Cardiac septum (tissue), 1 donor: ENCODE results near the gene BRSK2. TPM values are rescaled to one million over a fixed set of nuclear protein-coding genes. Genes with fewer than 3 reads are reported as not detected.

ENCODE experiments used
- DNase-seq: peaks from one replicate; pipeline ENCODE4 v3.0.0-alpha.2; 2020; ENCODE audit warnings: low spot score
- intact Hi-C: fragments of 100-400 bp; cut with DNase I; formaldehyde crosslinking; loops from one replicate; pipeline ENCODE4 v1.14.0; 2022
- total RNA-seq: library from RNA; stranded (reverse); fragmentation: NEBNext Ultra II Directional; extraction: Animal tissue kit (Norgen Biotek cat#: 25700); gene quantifications from one replicate; pipeline ENCODE4 v1.2.1, GENCODE V29; 2021
- donor health status: DM: no; HTN: no; CAD: no.

Gene BRSK2
- total RNA-seq, 1 donor from 2014 or later = 0.16 TPM

DNA sequence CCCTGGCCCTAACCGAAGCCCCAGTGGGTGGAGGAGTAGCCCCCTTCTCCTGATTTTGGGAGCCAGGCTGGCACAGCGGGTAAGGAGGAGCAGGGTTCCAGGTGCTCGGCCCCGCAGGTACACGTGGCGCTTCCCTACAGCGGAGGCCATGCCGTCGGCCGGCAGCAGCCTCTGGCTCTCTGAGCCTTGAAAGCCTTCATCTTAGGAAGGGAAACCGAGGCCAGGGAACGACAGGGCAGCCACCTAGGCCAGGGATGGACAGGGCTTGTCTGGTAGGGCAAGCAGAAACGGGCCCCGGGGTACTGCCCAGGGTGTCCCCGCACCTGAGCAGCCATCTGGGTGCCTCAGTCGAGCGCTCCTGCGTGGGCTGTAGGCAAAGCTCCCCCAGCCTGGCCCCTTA, 68.1 kb downstream of the BRSK2 start:
- DNase-seq = no peak
- intact Hi-C loops = loop anchor here (5.0 kb wide), 1 partner anchor 59 kb away; no protein-coding TSS in a partner anchor

GRCh38 chr11:1458340-1459218, 68.8 kb downstream of the BRSK2 start:
- intact Hi-C loops = loop anchor here (5.0 kb wide), 1 partner anchor 59 kb away; no protein-coding TSS in a partner anchor
- no peak for DNase-seq

GRCh38 chr11:1459219-1459575, 69.5 kb downstream of the BRSK2 start:
- DNase-seq = no peak
- intact Hi-C loops = loop anchor here (5.0 kb wide), 1 partner anchor 58 kb away; no protein-coding TSS in a partner anchor

DNA sequence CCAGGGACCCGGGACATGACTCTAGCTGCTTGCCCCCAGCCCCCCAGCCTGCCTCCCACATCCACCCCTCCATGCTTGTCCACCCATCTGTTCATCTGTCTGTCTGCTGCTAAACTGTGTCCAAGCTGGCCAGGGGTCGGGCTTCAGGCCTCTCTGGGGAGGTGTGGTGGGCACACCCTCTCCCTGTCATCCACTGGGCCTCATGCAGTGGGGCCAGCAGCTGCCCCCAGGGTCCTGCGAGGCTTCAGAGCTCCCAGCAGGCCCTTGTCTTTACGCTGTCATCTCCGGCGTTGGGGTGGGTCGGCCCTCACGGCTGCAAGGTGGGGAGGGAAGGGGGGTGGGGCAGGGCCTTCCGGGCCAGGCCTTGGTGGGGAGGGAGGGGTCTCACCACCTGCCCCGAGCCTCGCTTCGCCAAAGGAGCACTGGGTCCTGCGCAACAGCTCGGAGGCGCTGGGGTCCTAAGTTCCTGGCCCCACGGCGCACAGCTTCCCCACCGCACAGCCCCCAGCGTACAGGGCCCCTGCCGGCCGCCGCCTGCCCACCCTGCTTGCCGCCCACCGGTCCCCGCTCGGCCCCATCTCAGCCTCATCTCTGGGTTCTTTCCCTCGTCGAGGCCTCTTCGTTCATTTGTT, 70.1 kb downstream of the BRSK2 start:
- DNase-seq = no peak
- intact Hi-C loops = loop anchor here (5.0 kb wide), 1 partner anchor 57 kb away; no protein-coding TSS in a partner anchor

GRCh38 chr11:1460396-1460985, 70.8 kb downstream of the BRSK2 start:
- intact Hi-C loops = no loop called here
- DNase-seq = no peak

DNA sequence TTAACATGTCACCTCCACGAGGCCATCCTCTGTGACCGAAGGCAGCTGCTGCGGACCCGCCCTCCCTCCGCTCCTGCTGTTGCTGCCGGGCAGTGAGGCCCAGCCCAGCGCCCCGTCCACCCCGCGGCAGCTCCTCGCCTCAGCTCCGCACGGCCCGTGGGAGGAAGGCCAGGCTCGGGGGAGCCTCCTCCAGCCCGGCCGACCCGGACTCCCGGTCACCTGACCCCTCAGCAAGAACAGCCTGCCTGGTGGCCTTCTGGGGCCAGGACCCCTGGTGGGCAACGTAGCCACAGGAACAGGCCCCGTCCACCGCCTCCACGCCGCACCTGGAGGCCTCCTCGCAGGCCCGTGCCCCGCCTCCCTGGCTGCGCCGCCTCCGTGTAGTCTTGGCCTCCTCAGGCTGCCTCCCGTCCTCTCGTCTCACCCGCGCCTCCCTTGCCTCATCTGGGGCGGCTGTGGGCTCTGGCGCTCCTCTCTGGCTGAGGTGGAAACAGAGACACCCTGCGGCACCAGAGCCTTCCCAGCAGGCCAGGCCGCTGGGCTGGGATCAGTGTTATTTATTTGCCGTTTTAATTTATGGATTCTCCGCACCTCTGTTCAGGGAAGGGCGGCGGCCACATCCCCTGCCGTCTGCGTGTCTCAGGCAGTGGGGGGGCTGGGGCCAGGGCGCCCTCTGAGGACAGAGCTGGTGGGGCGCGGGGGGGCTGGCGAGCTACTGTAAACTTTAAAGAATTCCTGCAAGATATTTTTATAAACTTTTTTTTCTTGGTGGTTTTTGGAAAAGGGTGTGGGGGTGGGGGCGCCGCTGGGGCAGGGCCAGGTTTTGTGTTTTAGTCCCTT, 71.5 kb downstream of the BRSK2 start:
- DNase-seq = no peak
- intact Hi-C loops = no loop called here

DNA sequence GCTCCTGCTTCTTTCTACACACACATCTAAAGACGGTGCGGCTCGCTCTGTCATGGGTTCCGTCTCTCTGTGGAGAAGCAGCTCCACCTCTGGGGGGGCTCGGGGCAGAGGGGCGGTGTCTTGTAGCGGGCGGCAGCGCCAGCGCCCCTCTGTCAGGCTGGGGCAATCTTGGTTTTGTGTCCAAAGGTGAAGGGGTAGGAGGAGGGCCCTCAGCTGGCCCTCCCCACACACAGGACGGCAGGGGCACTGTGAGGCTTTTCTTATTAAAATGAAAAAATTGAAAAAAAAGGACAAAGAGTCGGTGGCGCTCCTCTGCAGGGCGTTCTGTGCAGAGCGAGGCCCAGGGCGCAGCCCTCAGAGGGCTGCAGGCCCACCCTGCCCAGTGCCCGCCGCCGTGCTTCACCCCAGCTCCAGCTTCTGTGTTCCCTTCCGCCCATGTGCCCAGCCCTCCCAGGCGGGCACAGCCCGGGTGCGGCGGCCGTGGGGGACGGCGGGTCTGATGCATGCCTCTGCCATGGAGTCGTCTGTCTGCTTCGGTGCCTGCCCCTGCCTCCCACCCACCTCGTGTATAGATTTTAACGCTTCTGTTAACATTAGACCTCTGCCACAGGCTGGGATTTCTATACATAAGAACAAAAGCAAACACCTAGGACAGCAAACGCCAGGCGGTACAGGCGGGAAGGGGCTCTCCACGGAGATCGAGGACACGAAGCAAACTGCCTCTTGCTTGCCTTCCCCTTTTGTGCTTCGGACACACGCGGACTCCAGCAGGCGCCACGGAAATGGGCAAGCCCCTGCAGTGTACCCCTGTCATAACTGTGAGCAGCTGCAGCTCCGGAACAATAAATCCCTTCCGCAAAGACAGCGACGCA, 72.3 kb downstream of the BRSK2 start:
- intact Hi-C loops = no loop called here

DNA sequence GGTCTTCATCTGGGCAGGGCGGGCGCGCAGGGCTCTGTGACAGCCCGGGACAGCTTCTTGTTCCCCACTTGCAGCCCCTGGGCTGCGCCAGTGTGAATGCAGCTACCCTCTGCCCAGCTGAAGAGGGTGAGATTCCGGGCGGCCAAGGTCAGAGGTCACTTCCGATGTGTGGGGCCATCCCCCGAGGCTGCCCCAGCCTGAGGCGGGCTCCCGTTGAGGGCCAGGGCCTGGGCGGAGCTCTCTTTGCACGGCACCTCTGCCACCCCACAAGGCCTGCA, 72.9 kb downstream of the BRSK2 start:
- intact Hi-C loops = no loop called here
- no peak for DNase-seq

More for the DNA sequence above, 72.3 kb downstream of the BRSK2 start:
- DNase-seq = no peak

DNA sequence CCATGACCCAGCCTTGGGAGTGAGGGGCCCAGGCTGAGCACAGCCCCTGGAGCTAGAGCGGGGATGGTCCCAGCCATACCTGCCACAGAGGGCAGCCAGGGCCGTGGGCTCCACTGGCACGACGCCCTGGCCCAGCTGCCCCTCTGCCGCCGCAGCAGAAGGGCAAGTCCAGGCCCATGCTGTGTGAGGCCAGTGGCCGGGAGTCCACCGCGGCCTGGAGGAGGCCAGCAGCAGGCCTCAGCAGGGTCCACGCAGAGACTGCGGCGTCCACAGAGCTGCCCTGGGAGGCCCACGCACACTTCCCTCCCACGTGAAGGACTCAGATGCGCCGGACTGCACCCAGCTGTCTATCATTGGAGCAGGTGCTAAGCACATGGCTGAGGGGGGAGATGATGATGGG, 73.3 kb downstream of the BRSK2 start:
- no peak for DNase-seq
- intact Hi-C loops = no loop called here

- intact Hi-C loops = loop anchor here (5.0 kb wide), 1 partner anchor 41 kb away; no protein-coding TSS in a partner anchor
- no peak for DNase-seq
These were observed 77.0 kb downstream of the BRSK2 start for GRCh38 chr11:1466784-1467183.

DNA sequence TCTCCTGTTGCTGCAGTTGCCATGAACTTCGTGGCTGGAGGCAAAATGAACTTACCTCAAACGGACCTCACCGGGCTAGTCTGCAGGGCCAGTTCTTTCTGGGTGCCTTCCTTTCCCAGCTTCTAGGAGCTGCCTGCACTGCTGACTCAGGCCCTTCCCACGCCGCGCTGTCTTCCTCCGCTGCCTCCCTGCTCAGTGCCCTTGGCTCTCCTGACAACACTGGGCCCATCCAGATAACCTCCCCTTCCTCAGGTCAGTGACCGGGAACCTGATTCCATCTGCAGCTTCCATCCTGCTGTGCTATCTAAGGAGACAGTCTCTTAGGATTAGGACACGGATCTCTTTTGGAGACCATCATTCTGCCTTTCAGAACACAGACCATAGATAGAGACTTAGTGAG, 77.5 kb downstream of the BRSK2 start:
- no peak for DNase-seq
- intact Hi-C loops = loop anchor here (5.0 kb wide), 1 partner anchor 40 kb away; no protein-coding TSS in a partner anchor

GRCh38 chr11:1468002-1468401, 78.3 kb downstream of the BRSK2 start:
- intact Hi-C loops = loop anchor here (5.0 kb wide), 1 partner anchor 39 kb away; no protein-coding TSS in a partner anchor
- no peak for DNase-seq

GRCh38 chr11:1468473-1469066, 78.8 kb downstream of the BRSK2 start:
- intact Hi-C loops = loop anchor here (5.0 kb wide), 1 partner anchor 39 kb away; no protein-coding TSS in a partner anchor
- DNase-seq = no peak

DNA sequence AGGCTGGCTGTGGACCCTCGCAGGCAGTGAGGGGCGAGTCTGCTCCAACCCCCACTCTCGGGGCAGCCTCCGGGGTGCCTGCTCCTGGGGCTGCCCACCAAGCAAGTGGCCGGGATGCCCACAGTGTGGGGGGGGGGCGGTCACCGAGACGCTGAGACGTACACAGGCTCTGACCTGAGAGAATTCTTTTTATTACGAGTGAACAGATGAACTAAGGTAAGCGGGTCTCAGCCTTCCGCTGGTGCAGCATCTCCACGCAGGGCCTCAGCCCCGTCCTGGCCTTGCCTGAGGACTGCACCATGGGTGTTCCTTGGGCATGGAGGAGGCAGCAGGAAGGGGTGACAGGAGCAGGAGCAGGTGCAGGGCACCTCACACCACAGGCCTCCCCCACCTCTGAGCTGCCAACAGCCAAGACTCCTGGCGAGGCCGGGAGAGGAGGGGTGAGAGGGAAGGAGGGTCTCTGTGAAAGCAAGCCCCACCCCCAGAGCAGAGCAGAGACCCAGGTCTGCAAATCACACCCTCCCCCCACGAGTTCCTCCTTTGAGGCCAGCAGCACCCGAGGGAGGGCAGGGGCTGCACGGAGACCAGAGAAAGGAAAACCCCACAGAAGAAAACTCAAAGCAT, 79.7 kb downstream of the BRSK2 start:
- intact Hi-C loops = loop anchor here (5.0 kb wide), 1 partner anchor 38 kb away; no protein-coding TSS in a partner anchor
- no peak for DNase-seq

- intact Hi-C loops = loop anchor here (5.0 kb wide), 1 partner anchor 37 kb away; no protein-coding TSS in a partner anchor
- DNase-seq = no peak
These were observed 80.4 kb downstream of the BRSK2 start for GRCh38 chr11:1469911-1470680.

GRCh38 chr11:1470681-1471611, 81.2 kb downstream of the BRSK2 start:
- intact Hi-C loops = no loop called here

More at GRCh38 chr11:1470681-1471611, 81.2 kb downstream of the BRSK2 start:
- no peak for DNase-seq
